Chondrocyte (in vitro differentiated cells): ENCODE data around the gene MYO18B. TPM values are rescaled to one million over a fixed set of nuclear protein-coding genes. Genes with fewer than 3 reads are reported as not detected.

Experiments used
- DNase-seq: peaks from one replicate; pipeline ENCODE4 v3.0.0; 2021; ENCODE audit warnings: mixed read lengths, low spot score
- H3K27ac Mint-ChIP-seq: one replicate; pipeline ENCODE4 v1.8.0; 2021; ENCODE audit warnings: mild to moderate bottlenecking, moderate library complexity, mixed read lengths; ENCODE audit not compliant: unreplicated experiment
- H3K27me3 Mint-ChIP-seq: 2 replicates; pipeline ENCODE4 v1.8.0; 2021; ENCODE audit warnings: low read depth, mixed read lengths
- H3K36me3 Mint-ChIP-seq: 2 replicates; pipeline ENCODE4 v1.8.0; 2021; ENCODE audit warnings: low read depth, mixed read lengths
- H3K4me1 Mint-ChIP-seq: 2 replicates; pipeline ENCODE4 v1.8.0; 2021; ENCODE audit warnings: low read depth, mild to moderate bottlenecking, mixed read lengths
- H3K4me3 Mint-ChIP-seq: one replicate; pipeline ENCODE4 v1.8.0; 2021; ENCODE audit warnings: mild to moderate bottlenecking, moderate library complexity, mixed read lengths; ENCODE audit not compliant: unreplicated experiment
- H3K9me3 Mint-ChIP-seq: 2 replicates; pipeline ENCODE4 v1.8.0; 2021; ENCODE audit warnings: low read depth, mixed read lengths
- CTCF ChIP-seq: fragments of 200-600 bp; sonication (generic); IDR thresholded peaks from 2 replicates; pipeline ENCODE4 v1.5.0; 2021; ENCODE audit warnings: antibody characterized with exemption, mild to moderate bottlenecking, moderate library complexity
- total RNA-seq: library from RNA; stranded (reverse); gene quantifications from 3 replicates; pipeline ENCODE4 v1.2.1, GENCODE V29; 2021

MYO18B gene
- total RNA-seq, 1 donor from 2014 or later = 0.20 TPM

- H3K27me3 Mint-ChIP-seq = peaks cover 4% of the 10 kb centered on the region
- no peak for DNase-seq
- no peaks in the 10 kb centered on the region for H3K9me3 Mint-ChIP-seq
- no peak overlapping the region for H3K27ac Mint-ChIP-seq
- no peaks in the 10 kb centered on the region for H3K36me3 Mint-ChIP-seq
- H3K4me3 Mint-ChIP-seq = no peak overlapping the region
- no peak for TF ChIP-seq CTCF
- peaks cover 4% of the 10 kb centered on the region for H3K4me1 Mint-ChIP-seq
Observed at GRCh38 chr22:25777411-25777810, 35.4 kb downstream of the MYO18B start.

GRCh38 chr22:25777870-25778269, 35.9 kb downstream of the MYO18B start:
- Mint-ChIP-seq H3K27ac (no peak overlapping the region), H3K27me3 (peaks cover 4% of the 10 kb centered on the region), H3K9me3 (no peaks in the 10 kb centered on the region), H3K4me3 (no peak overlapping the region), H3K36me3 (no peaks in the 10 kb centered on the region), H3K4me1 (peaks cover 2% of the 10 kb centered on the region)
- peak; percentile 79 for TF ChIP-seq CTCF
- no peak for DNase-seq

- Mint-ChIP-seq H3K4me3 (no peak overlapping the region), H3K36me3 (no peaks in the 10 kb centered on the region), H3K4me1 (no peaks in the 10 kb centered on the region), H3K9me3 (no peaks in the 10 kb centered on the region), H3K27me3 (peaks cover 5% of the 10 kb centered on the region), H3K27ac (no peak overlapping the region)
- no peak for TF ChIP-seq CTCF
- no peak for DNase-seq
Observed at GRCh38 chr22:25779426-25779825, 37.4 kb downstream of the MYO18B start.

GRCh38 chr22:25779890-25780289, 37.9 kb downstream of the MYO18B start:
- H3K4me3 Mint-ChIP-seq = no peak overlapping the region
- H3K36me3 Mint-ChIP-seq = no peaks in the 10 kb centered on the region
- H3K4me1 Mint-ChIP-seq = no peaks in the 10 kb centered on the region
- H3K27ac Mint-ChIP-seq = no peak overlapping the region
- peaks cover 4% of the 10 kb centered on the region for H3K27me3 Mint-ChIP-seq
- no peaks in the 10 kb centered on the region for H3K9me3 Mint-ChIP-seq
- no peak for TF ChIP-seq CTCF
- DNase-seq = no peak

- H3K27ac Mint-ChIP-seq = no peak overlapping the region
- no peak overlapping the region for H3K4me3 Mint-ChIP-seq
- H3K27me3 Mint-ChIP-seq = peaks cover 9% of the 10 kb centered on the region
- no peak for DNase-seq
- H3K36me3 Mint-ChIP-seq = no peaks in the 10 kb centered on the region
- H3K9me3 Mint-ChIP-seq = no peaks in the 10 kb centered on the region
- TF ChIP-seq CTCF = no peak
- no peaks in the 10 kb centered on the region for H3K4me1 Mint-ChIP-seq
Observed at GRCh38 chr22:25780673-25781072, 38.7 kb downstream of the MYO18B start.
